ENCODE results near the gene SLC6A6. TPM values are rescaled to one million over a fixed set of nuclear protein-coding genes. Genes with fewer than 3 reads are reported as not detected.

SLC6A6 gene
- total RNA-seq, 2 donors from 2014 or later = 6.7 to 8.3 TPM

GRCh38 chr3:14471016-14471415, 68.6 kb downstream of the SLC6A6 start:
- DNase-seq = no peak
- intact Hi-C loops (cut with DNase I, micrococcal nuclease) = loop anchor here in 1 of 2 donors (5.0 kb wide), 1 partner anchor 269 kb away; no protein-coding TSS in a partner anchor
- no peak for ATAC-seq

- DNase-seq (no peak), ATAC-seq (no peak)
- intact Hi-C loops (cut with DNase I, micrococcal nuclease) = loop anchor here in 1 of 2 donors (5.0 kb wide), 1 partner anchor 269 kb away; no protein-coding TSS in a partner anchor
Observed at GRCh38 chr3:14471690-14472089, 69.3 kb downstream of the SLC6A6 start.

- intact Hi-C loops (cut with DNase I, micrococcal nuclease) = loop anchor here in 1 of 2 donors (5.0 kb wide), 1 partner anchor 270 kb away; no protein-coding TSS in a partner anchor
- DNase-seq (no peak), ATAC-seq (no peak)
Observed at GRCh38 chr3:14472471-14473351, 70.3 kb downstream of the SLC6A6 start.

- ATAC-seq (no peak), DNase-seq (no peak)
- intact Hi-C loops (cut with DNase I, micrococcal nuclease) = loop anchor here in 1 of 2 donors (5.0 kb wide), 1 partner anchor 271 kb away; no protein-coding TSS in a partner anchor
Observed at GRCh38 chr3:14473411-14473891, 71.0 kb downstream of the SLC6A6 start.

GRCh38 chr3:14474363-14475081, 72.1 kb downstream of the SLC6A6 start:
- intact Hi-C loops (cut with DNase I, micrococcal nuclease) = loop anchor here in 1 of 2 donors (5.0 kb wide), 1 partner anchor 272 kb away; no protein-coding TSS in a partner anchor
- DNase-seq (no peak), ATAC-seq (no peak)

- intact Hi-C loops (cut with DNase I, micrococcal nuclease) = no loop called here
- DNase-seq (no peak), ATAC-seq (no peak)
Observed at GRCh38 chr3:14475621-14476020, 73.2 kb downstream of the SLC6A6 start.

- no peak for DNase-seq
- ATAC-seq = no peak
- intact Hi-C loops (cut with DNase I, micrococcal nuclease) = no loop called here
Observed at GRCh38 chr3:14476583-14477265, 74.3 kb downstream of the SLC6A6 start.

- DNase-seq = no peak
- intact Hi-C loops (cut with DNase I, micrococcal nuclease) = no loop called here
- ATAC-seq = no peak
Observed at GRCh38 chr3:14477311-14477935, 75.0 kb downstream of the SLC6A6 start.

- DNase-seq (no peak), ATAC-seq (no peak)
- intact Hi-C loops (cut with DNase I, micrococcal nuclease) = no loop called here
Observed at GRCh38 chr3:14478956-14479550, 76.6 kb downstream of the SLC6A6 start.

GRCh38 chr3:14479591-14479990, 77.2 kb downstream of the SLC6A6 start:
- intact Hi-C loops (cut with DNase I, micrococcal nuclease) = no loop called here
- ATAC-seq = no peak
- DNase-seq = no peak

GRCh38 chr3:14480207-14481017, 78.0 kb downstream of the SLC6A6 start:
- ATAC-seq = no peak
- DNase-seq = no peak
- intact Hi-C loops (cut with DNase I, micrococcal nuclease) = no loop called here

GRCh38 chr3:14481018-14481645, 78.7 kb downstream of the SLC6A6 start:
- intact Hi-C loops (cut with DNase I, micrococcal nuclease) = no loop called here
- DNase-seq (no peak), ATAC-seq (no peak)

- DNase-seq = no peak
- intact Hi-C loops (cut with DNase I, micrococcal nuclease) = no loop called here
Observed at GRCh38 chr3:14481646-14482036, 79.2 kb downstream of the SLC6A6 start.

GRCh38 chr3:14482271-14482721, 79.9 kb downstream of the SLC6A6 start:
- no peak for DNase-seq
- intact Hi-C loops (cut with DNase I, micrococcal nuclease) = no loop called here

More at GRCh38 chr3:14481646-14482036, 79.2 kb downstream of the SLC6A6 start:
- no peak for ATAC-seq

GRCh38 chr3:14483286-14483685, 80.9 kb downstream of the SLC6A6 start:
- no peak for ATAC-seq
- intact Hi-C loops (cut with DNase I, micrococcal nuclease) = no loop called here
- DNase-seq = no peak

More at GRCh38 chr3:14482271-14482721, 79.9 kb downstream of the SLC6A6 start:
- no peak for ATAC-seq

- ATAC-seq = no peak
- DNase-seq = no peak
- intact Hi-C loops (cut with DNase I, micrococcal nuclease) = no loop called here
Observed at GRCh38 chr3:14484741-14485140, 82.3 kb downstream of the SLC6A6 start.

GRCh38 chr3:14485981-14486380, 83.6 kb downstream of the SLC6A6 start:
- ATAC-seq = no peak
- intact Hi-C loops (cut with DNase I, micrococcal nuclease) = no loop called here
- DNase-seq = no peak

Measured in left colon (tissue), 2 donors.